ENCODE results near the gene UNC13D.
"Not testable (repeated sequence)": the region's sequence is repeated elsewhere in the genome, so short reads cannot be mapped to it uniquely, and the experiment has no call there.

UNC13D gene

DNA sequence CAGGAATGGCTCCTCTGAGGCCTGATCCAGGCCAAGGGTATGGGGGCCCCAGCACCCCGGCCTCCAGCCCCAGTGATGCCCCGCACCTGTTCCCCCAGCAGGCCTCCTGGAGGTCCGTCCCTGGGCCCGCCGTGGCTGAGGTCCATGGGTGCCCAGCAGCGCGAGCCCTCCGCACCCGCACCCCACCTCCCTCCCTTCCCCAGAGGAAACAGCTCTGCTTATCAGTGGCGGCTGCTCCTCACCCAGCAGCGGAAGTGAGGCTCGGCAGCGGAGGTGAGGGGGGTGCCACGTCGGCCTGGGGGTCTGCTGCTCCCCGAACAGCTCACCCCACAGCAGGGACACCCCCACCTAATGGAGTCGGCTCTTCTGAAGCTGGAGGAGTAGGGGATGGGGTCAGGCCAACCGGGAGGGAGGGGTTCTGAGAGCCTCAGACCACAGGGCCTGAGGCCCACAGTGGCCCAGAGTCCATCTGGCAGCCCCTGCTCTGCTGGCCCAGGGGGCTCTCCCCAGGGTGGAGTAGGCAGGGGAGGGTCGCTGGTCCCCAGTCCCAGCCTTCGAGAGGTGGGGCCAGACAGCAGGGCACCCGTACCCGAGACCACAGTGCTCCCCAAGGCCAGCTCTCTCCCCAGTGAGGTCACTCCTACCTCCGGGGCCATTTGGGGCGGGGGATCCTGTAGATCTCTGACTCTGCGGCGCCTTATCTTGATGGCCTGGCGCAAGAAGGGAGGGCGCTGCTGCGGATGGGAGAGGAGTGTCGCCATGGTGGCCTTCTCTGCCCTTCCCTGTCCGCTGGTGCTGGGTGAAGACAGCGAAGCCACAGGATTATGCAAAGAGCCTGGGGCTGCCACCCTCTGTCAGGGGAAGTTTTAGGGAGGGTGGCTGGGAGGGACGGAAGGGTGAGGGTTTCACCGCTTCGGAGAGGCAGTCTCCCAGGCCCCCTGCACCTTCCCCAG is at the start of gene UNC13D:
Gene UNC13D (minus strand): TSS at position 828 of the 953 bp plus-strand sequence. CDS start 67 bp downstream, at position 761.
- DNase-seq = peak; percentile 79

DNA sequence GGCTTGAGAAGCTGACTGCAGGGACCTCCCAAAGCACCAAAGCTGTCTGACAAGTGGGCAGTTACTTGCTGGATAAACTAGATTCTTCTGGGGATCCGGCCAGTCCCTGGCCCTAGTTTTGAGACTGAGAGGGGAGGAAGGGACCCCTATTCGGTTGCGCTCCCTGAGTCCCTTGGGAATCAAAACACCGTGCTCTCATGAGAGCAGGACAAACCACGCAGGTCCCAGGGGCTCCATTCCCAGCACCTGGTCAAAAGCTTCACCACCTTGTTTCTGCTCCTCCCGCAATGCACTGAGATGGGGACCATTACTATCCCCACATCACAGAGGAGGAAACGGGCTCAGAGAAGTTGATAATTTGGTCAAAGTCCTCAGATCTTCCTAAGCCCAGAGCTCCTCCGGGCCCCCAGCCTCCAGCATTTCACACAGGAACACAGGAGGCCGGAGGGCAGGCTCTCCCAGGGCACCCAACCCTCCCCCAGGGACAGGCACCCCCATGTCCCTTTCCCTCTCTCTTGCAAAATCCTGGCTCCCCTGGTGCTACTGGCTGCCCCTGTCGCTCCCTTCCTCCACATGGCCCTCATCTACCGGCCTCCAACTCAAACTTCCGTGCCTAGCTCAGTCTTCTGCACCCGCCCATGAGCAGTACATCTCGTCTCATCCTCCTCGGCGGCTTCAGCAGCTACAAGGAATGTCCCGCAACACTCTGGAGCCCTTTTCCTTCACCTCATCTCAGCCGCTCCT is 49.3 kb upstream of the UNC13D start:
- no peak for DNase-seq

DNA sequence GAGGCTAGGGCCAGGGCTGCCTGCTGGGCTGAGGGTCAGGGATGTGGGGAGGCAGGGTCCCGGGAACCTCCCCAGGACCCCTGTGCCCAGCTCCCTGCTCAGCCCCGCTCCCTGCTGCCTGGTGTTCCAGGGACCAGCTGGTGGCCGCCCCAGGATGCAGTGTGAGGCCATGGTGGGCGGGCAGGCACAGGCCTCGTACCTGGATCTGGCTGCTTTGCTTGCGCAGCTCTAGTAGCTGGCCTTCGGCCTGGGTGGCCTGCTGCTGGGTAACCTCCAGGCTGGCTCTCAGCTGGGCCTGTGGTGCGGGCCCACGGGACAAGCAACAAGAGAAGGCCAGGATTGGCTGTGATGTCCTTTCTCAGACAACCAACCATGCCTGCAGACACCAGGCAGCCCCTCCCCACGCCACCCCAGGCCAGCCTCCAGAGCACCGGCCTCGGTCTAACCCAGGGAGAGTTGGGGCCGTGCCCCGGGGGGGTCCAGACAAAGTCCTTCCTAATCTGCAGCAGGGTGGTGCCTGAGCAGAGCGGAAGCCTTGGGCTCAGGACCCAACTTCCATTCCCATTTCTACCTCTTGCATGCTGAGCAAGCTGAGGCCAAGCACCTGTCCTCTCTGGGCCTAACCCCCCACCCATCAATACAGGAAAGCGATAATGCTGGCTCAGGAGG is 48.5 kb upstream of the UNC13D start:
- DNase-seq = no peak

DNA sequence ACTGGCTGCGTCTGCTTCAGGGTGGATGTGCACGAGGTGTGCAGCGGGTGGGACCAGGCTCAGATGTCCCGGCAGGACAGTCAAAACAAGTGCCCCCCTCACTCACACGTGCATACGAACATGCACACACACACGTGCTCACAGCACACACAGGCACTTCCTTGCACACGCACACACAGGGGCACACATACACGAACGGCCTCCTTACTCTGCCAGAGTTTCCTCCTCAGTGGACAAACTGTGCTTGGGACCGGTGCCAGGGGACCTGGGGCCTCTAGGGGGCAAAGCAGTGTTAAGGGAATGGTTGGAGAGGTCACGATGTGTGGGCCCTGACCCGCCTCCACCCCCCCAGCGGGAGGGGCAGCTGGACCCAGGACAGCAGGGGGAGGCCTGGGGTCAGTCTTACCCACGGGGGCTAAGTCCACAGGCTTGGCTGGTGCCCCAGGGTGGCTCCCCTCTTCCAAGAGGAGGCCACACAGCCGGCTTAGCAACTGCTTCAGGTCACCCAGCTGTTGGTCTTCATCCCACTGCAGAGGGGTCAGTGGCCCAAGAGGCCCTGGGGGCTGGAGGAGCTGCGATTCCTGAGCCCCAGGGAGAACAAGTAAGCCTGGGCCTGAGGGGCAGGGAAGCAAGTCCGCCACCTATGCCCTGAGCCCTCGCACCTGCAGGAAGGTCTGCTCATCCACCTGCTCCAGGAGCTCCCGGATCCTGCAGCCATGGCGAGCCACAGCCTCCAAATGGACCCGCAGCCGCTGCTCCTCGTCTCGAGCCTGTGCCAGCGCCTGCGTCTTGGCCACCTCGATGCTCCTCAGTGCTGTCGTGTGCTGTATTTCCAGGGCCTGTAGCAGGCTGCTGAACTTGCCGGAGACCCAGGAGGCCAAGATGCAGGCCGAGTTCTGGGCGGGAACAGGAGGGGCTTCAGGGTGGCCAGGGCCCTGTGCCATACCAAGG is 47.7 kb upstream of the UNC13D start:
- no peak for DNase-seq

DNA sequence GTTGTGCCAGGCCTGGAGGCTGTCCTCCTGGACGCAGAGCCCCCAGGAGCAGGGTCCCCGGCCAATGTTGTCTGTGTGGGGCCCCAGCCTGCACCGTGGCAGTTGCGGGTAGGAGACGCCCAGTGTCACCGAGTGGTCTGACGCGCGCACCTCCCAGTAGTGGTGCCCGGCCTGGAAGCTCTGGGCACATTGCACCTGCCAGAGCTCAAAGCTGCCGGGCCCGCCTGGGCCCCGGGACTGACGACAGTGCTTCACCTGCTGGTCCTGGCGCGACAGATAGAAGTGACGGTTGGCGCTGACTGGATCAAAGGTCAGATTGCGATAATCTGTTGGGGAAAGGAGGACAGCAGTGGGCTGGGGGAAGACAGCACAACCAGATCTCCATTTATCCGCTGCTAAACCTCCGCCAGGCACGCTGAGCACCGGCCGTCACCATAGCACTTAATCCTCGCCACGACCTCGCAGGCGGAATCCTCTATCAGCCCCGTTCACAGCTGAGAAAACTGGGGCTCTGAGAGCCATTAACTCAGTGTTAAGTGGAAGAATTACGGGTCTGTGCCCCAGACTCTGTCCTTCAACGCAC is 46.9 kb upstream of the UNC13D start:
- no peak for DNase-seq

DNA sequence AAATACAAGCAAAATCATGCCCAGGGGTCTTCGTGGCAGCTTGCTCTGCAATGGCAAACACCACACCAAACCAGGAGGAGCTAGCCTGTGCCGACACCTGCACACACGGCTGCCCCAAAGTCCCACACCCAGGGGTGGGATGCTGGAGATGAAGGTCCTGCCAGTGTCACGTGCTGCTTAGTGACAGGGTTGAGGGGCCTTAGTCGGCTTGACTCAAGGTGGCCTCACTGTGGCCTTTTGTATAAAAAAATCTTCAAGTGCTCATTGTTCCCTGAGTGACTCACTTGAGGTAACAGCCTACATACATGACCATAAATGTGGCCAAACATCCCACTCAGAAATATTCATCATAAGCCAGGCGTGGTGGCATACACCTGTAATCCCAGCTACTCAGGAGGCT is 45.2 kb upstream of the UNC13D start:
- no peak for DNase-seq

DNA sequence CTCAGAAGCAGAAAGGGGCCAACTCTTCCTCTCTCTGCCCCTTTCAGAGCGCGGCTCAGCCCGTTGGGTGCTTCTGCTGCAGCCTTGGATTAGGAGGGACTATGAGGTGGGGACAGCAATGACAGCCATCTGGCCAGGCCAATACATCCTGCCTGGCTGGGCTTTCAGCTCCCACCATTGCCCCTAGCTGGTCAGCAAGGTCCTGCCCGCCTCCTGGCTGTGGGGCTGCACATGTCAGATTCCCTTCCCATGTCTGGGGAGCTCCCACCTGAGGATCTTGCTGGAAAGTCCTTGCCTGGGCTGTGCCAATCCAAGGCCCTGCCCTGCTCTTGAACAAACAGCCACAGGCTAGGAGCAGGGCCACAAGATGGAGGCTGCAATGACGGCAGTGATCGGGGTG is 44.3 kb upstream of the UNC13D start:
- no peak for DNase-seq

DNA sequence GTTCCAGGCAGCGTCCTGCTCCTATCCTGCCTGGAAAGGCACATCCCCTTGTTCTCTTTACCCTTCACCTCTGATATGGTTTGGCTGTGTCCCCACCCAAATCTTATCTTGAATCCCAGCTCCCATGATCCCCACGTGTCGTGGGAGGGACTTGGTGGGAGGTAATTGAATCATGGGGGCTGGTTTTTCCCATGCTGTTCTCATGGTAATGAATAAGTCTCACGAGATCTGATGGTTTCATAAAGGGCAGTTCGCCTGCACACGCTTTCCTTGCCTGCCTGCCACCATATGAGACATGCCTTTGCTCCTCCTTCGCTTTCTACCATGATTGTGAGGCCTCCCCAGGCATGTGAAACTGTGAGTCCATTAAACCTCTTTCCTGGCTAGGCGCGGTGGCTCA is 41.7 kb upstream of the UNC13D start:
- DNase-seq = not testable (repeated sequence)

DNA sequence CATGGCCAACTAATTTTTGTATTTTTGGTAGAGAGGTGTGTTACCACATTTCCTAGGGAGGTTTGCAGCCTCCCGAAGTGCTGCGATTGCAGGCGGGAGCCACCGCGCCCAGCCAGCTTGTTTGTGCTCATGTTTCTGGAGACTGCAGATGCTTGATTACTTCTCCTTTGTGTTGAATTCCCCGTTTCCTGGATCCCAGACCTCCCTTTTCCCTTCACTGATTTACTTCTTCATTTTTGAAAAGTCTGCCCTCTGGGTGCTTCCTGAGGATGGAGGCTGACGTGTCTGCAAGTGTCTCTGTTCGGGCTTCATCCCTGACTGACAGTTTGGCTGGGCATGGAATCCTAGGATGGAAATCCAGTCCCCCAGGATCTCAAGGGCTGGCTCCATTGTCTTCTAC is 41.2 kb upstream of the UNC13D start:
- no peak for DNase-seq

DNA sequence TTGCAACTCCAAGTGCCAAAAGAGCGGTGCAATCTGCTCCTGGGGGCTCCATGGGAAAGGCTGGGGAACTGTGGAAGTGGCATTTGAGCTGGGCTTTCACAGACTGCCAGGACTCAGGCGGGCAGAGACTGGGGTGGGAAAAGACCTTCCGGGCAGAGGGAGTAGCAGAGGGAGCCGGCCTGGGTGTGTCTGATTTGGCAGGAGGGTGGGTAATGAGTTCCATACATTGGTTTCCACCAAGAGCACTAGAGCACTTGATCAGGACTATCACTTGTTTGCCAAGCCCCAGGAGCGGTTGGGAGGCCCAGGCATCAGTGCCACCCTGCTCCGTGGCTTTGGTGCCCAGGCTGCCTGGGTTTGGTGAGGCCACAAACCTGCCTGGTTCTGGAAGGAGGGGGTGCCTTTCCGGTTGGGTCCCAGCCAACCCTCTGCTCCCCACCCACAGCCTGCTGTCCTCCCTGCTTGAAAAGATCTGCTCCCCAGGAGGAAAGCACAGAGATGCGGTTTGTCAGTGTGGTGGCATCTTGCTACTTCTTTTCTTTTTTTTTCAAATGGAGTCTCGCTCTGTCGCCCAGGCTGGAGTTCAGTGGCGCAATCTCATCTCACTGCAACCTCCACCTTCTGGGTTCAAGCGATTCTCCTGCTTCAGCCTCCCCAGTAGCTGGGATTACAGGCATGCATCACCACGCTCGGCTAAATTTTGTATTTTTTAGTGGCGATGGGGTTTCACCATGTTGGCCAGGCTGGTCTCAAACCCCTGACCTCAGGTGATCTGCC is 37.7 kb upstream of the UNC13D start:
- DNase-seq = peak; percentile 27

DNA sequence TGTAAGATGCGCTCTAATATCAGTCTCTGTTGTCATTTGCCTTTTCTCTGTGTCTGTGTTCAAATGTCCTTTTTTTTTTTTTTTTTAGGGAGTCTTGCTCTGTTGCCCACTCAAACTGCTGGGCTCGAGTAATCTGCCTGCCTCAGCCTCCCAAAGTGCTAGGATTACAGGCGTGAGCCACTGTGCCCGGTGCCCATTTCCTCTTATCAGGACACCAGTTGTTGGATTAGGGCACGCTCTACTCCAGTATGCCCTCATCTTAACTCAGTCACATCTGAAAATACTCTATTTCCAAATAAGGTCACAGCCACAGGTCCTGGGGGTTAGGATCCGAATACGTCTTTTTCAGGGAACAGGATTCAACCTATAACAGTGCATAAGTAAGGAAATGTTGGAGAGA is 36.1 kb upstream of the UNC13D start:
- no peak for DNase-seq

DNA sequence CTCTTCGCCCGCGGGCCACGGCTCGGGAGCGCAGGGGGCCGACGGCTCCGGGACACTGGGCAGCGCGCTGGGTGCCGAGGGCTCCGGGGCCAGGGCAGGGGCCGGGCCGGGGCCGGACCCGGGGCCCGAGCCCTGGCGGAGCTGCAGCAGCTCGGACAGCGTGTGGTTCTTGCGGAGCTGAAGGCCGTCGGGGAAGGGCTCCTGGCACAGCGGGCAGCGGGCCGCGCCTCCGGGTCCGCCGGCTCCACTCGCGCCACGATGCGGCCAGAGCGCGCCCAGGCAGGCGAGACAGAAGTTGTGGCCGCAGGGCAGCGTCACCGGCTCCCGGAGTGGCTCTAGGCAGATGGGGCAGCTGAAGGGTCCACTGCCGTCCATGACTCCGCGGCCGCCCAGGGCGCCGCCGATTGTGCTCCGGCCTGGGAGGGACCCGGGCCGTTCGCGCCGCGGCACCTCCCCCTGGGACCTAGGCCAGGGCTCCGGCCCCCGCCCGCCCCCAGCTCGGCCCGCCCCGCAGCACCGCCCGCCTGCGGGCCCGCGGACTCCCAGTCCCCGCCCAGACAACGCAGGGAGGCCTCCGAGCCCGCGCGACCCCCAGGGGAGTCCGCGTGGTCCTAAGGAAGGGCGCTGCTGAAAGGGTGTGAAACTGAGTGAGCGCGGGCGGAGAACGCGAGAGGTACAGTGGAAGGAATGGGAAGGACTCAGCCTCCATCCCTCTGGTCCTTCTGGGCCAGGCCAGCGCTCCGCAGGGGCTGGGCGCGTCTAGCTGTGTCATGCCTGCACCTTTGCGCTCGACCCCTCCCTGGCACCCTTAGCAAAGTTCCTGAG is 34.2 kb upstream of the UNC13D start, which contains the start of gene TRIM47:
Gene TRIM47 (minus strand): TSS at position 408 of the 825 bp plus-strand sequence. CDS start 33 bp downstream, at position 375.
- DNase-seq = no peak

DNA sequence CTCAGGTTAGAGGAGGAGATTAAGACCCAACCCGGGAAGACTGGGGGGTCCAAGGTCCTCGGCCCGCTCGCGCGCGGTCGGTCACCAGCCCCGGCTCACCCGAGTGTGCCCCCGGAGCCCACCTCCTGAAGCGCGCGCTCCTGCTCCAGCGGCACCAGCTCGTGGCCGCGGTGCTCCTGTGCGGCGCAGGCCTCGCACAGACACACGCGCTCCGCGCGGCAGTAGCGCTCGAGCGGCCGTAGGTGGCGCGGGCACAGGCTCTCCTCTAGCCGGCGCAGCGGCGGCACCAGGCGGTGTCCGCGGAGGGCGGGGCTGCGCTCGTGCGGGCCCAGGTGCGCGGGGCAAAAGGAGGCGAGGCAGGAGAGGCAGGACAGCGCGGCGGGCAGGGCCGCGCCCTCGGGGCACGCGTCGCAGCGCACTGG is 33.6 kb upstream of the UNC13D start:
- DNase-seq = peak; percentile 81

DNA sequence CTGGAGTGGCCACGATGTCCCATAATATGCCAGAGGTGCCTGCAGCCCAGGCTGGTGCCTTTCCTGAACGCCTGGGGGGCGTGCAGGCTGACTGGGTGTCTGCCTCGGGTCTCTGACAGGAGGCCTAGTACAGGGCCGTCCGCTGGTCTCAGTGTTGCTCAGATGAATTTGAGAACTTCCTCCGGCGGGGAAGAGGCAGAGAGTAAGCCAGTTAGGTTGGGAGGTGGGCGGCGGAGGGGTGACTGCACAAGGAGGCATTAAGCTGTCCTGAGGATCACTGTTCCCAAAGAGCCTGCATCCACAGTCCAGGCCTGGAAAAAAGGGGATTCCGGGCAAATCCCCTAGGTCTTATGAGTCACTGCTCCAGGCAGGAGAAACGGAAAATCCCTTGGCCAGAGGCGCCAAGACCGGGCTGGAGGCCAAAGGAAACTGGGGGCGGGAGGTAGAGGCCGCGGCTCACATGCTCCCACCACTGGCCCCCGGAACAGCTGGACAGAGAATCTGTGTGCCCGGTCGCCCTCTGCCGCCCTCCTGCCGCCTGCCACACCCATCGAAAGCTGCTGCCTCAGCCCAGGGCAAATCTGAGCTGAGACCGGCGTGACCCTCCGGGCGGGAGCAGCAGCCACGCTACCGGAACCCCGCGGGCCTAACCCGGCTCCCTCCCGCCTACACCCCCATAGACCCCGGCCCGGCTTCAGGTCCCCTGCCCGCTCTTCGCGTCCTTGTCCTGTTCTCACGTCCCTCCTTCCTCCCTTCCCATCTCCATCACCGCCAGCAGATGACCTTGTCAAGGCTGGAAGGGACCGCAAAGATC is 32.9 kb upstream of the UNC13D start:
- DNase-seq = peak; percentile 50

DNA sequence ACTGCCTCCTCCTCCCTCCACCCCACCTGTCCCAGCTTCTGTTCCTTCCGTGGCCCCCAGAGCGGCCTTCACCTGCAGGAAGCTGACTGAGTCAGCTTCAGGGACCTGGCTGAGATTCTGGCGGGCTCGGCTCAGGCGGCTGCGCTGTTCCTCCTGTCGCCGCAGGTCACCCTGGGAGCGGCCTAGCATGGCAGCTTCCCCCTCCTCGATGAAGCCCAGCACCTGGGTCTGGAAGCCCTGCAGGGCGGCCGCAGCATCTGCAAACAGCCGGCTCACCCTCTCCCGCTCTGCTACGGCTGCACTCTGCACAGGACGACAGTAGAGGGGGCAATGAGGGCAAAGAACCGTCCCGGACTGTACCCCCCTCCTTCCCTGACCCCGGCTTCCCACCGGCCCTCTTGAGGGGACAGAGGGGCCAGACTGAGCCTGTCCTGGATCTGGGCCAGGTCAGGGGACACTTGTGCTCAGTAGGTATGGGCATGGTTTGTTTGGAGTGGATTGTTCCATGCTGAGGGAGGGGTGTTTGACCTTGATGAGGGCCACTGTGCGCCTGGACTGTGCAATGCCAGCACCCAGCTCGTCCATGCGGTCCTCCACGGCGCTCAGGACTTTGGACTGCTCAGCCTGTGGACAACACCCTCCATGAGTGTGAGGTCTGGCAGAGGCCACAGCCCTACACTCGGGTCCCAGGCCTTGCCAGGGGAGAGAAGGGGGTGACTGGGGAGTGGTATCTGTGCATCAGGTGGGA is 32.2 kb upstream of the UNC13D start:
- DNase-seq = peak; percentile 92

DNA sequence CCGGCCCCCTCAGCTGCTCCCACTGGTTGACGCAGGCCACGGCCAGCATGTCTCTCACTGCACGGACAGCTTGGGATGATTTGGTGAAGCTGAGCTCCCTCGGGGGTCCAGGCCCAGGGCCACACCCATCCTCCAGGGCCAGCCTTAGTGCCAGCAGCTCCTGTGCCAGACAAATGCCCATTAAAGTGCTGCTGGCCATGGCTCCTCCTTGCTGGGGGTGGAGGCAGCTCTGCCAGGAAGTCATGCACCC is 31.7 kb upstream of the UNC13D start:
- DNase-seq = no peak

DNA sequence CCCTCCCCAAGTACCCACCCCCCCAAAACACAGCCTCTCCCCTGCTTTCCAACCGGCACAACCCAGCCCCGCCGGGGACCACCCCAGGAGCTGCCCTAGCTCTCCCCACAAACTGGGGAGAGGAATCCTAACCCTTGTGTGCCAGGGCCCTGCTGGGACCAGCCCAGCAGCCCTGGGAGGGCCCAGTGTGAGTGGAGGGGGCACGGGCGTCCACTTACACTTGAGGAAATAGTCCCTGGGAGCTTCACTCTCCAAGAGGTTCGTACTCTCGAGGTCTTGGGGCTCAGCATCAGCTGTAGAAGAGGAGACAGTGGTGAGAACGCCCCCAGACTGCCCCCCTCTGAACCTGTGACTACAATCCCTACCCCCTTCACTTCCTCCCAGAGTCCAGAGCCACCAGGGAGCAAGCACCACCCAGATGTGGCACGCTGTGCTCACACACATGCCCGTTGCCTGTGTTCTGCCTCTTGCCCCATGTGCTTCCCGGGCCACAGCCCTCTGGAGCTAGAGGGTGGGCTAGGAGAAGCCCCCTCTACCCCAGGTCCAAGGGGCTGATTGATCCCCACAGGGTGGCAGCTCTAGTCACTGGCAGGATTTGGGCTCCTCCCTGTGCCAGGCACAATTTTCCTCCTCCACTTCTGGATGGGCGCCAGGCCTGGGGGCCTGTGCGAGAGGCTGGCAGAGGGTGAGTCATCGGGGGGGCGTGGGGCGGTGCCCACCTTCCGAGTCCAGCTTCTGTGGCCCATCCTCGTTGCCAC is 31.2 kb upstream of the UNC13D start:
- no peak for DNase-seq
